ENCODE data around the gene ZCCHC8.
"Not testable (repeated sequence)": the region's sequence is repeated elsewhere in the genome, so short reads cannot be mapped to it uniquely, and the experiment has no call there.

The ZCCHC8 gene

DNA sequence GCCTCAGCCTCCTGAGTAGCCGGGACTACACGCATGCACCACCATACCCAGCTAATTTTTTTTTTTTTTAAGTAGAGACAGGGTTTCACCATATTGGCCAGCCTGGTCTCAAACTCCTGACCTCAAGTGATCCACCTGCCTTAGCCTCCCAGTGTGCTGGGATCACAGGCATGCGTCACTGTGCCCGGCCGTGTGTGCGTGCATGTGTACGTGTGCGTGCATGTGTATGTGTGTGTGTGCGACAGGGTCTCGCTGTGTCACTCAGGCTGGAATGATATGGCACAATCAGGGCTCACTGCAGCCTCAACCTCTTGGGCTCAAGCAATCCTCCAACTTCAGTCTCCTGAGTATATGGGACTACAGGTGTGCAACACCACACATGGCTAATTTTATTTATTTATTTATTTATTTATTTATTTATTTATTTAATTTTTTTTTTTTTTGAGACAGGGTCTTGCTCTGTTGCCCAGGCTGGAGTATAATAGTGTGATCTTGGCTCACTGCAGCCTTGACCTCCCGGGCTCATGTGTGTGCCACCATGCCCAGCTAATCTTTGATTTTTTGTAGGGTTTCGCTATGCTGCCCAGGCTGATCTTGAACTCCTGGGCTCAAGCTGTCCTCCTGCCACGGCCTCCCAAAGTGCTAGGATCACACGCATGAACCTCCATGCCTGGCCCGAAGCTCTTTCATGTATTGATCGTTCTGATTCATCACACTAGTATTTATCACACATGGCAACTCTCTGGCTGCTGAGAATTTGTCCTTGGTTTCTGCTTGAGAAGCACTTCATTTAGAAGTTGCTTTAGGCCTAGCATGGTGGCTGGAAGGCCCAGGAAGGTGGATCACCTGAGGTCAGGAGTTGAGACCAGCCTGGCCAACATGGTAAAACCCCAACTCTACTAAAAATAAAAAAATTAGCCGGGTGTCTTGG is 42.4 kb downstream of the ZCCHC8 start:
- Histone ChIP-seq H3K36me3 (ENCODE audit: insufficient read depth, low read length) (no peaks in the 10 kb centered on the region), H3K4me3 (no peak overlapping the region), H3K9ac (ENCODE audit: insufficient read length) (no peak overlapping the region), H3K27ac (no peak overlapping the region), H3K9me3 (ENCODE audit: low read depth, low read length) (no peaks in the 10 kb centered on the region)
- TF ChIP-seq EZH2 (IDR thresholded peaks at IDR 0.05) (no peak), POLR2AphosphoS5 (IDR thresholded peaks at IDR 0.05; ENCODE audit: borderline replicate concordance, low read depth, low read length) (no peak), FOXP2 (optimal IDR thresholded peaks at IDR 0.05; ENCODE audit: control extremely low read depth, extremely low read length, insufficient read depth) (no peak)
- no peak for DNase-seq (ENCODE audit: low read depth, low spot score)

DNA sequence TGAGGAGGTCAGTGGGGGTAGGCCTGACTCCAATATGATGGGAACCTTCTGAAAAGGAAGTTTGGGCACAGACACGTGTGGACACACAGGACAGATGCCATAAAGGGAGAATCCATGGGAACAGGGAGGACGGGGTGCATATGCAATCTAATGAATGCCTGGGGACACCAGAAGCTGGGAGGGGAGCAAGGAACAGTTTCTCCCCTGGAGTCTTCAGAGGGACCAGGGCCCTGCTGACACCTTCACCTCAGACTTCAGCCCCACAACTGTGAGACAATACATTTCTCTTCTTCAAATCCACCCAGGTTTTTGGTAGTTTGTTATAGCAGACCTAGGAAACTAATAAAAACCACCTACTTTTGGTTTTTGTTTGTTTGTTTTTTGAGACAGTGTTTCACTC is 43.1 kb downstream of the ZCCHC8 start:
- Histone ChIP-seq H3K4me3 (no peak overlapping the region), H3K27ac (no peak overlapping the region), H3K9ac (ENCODE audit: insufficient read length) (no peak overlapping the region), H3K36me3 (ENCODE audit: insufficient read depth, low read length) (no peaks in the 10 kb centered on the region), H3K9me3 (ENCODE audit: low read depth, low read length) (no peaks in the 10 kb centered on the region)
- TF ChIP-seq FOXP2 (optimal IDR thresholded peaks at IDR 0.05; ENCODE audit: control extremely low read depth, extremely low read length, insufficient read depth) (no peak), POLR2AphosphoS5 (IDR thresholded peaks at IDR 0.05; ENCODE audit: borderline replicate concordance, low read depth, low read length) (no peak), EZH2 (IDR thresholded peaks at IDR 0.05) (no peak)
- no peak for DNase-seq (ENCODE audit: low read depth, low spot score)

- no peak for TF ChIP-seq FOXP2 (optimal IDR thresholded peaks at IDR 0.05; ENCODE audit: control extremely low read depth, extremely low read length, insufficient read depth)
- no peak for TF ChIP-seq POLR2AphosphoS5 (IDR thresholded peaks at IDR 0.05; ENCODE audit: borderline replicate concordance, low read depth, low read length)
- no peak for TF ChIP-seq EZH2 (IDR thresholded peaks at IDR 0.05)
- Histone ChIP-seq H3K27ac (no peak overlapping the region), H3K36me3 (ENCODE audit: insufficient read depth, low read length) (no peaks in the 10 kb centered on the region), H3K4me3 (no peak overlapping the region), H3K9me3 (ENCODE audit: low read depth, low read length) (no peaks in the 10 kb centered on the region), H3K9ac (ENCODE audit: insufficient read length) (no peak overlapping the region)
- DNase-seq (ENCODE audit: low read depth, low spot score) = no peak
Measured at GRCh38 chr12:122454739-122455138, 46.0 kb downstream of the ZCCHC8 start.

GRCh38 chr12:122454250-122454721 is 46.4 kb downstream of the ZCCHC8 start:
- Histone ChIP-seq H3K27ac (no peak overlapping the region), H3K9ac (ENCODE audit: insufficient read length) (no peak overlapping the region)

DNA sequence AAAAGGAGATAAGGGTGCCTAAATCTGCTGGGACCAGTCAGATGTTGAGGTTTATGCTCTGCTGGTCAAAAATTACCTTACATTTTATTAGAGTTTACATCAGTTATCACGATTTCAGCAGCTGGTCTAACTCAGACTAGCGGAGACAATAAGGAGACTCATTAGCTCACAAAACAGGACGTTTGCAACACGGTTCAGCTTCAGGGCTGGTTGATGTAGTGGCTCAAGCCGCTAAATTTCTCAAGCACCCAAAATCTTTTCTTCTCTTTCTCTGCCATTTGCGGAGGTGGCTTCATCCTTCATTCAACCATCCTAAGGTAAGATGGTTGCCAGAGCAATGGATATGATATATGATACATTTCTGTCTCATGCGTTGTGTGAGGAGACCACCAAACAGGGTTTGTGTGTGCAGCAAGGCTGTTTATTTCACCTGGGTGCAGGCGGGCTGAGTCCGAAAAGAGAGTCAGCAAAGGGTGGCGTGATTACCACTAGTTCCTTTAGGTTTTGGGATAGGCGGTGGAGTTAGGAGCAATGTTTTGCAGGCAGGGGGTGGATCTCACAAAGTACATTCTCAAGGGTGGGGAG is 47.9 kb downstream of the ZCCHC8 start:
- Histone ChIP-seq H3K27ac (no peak overlapping the region), H3K9ac (ENCODE audit: insufficient read length) (no peak overlapping the region)

More at GRCh38 chr12:122454250-122454721, 46.4 kb downstream of the ZCCHC8 start:
- H3K36me3 ChIP-seq (ENCODE audit: insufficient read depth, low read length) = no peaks in the 10 kb centered on the region
- no peak for TF ChIP-seq EZH2 (IDR thresholded peaks at IDR 0.05)
- no peak for TF ChIP-seq POLR2AphosphoS5 (IDR thresholded peaks at IDR 0.05; ENCODE audit: borderline replicate concordance, low read depth, low read length)
- no peak for TF ChIP-seq FOXP2 (optimal IDR thresholded peaks at IDR 0.05; ENCODE audit: control extremely low read depth, extremely low read length, insufficient read depth)
- no peak overlapping the region for H3K4me3 ChIP-seq
- no peaks in the 10 kb centered on the region for H3K9me3 ChIP-seq (ENCODE audit: low read depth, low read length)
- no peak for DNase-seq (ENCODE audit: low read depth, low spot score)

DNA sequence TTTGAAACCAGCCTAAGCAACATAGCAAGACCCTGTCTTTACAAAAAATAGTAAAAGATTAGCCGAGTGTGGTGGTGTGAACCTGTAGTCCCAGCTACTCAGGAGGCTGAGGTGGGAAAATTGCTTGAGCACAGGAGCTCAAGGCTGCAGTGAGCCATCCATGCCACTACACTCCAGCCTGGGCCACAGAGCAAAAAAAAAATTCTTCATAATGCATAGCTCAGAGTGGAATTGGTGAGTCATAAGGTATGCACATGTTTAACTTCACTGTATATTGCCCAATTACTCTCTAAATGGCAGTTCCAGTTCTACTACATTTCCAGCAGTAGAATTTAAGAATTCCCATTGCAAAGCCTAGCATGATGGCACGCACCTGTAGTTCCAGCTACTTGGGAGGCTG is 51.4 kb downstream of the ZCCHC8 start:
- no peak overlapping the region for H3K27ac ChIP-seq
- H3K4me3 ChIP-seq = no peak overlapping the region
- DNase-seq (ENCODE audit: low read depth, low spot score) = no peak
- H3K36me3 ChIP-seq (ENCODE audit: insufficient read depth, low read length) = no peaks in the 10 kb centered on the region
- no peak overlapping the region for H3K9ac ChIP-seq (ENCODE audit: insufficient read length)
- TF ChIP-seq EZH2 (IDR thresholded peaks at IDR 0.05) (no peak), POLR2AphosphoS5 (IDR thresholded peaks at IDR 0.05; ENCODE audit: borderline replicate concordance, low read depth, low read length) (no peak), FOXP2 (optimal IDR thresholded peaks at IDR 0.05; ENCODE audit: control extremely low read depth, extremely low read length, insufficient read depth) (no peak)
- no peaks in the 10 kb centered on the region for H3K9me3 ChIP-seq (ENCODE audit: low read depth, low read length)

More for the DNA sequence above, 47.9 kb downstream of the ZCCHC8 start:
- H3K9me3 ChIP-seq (ENCODE audit: low read depth, low read length) = no peaks in the 10 kb centered on the region
- TF ChIP-seq POLR2AphosphoS5 (IDR thresholded peaks at IDR 0.05; ENCODE audit: borderline replicate concordance, low read depth, low read length) = no peak
- TF ChIP-seq EZH2 (IDR thresholded peaks at IDR 0.05) = no peak
- no peak for TF ChIP-seq FOXP2 (optimal IDR thresholded peaks at IDR 0.05; ENCODE audit: control extremely low read depth, extremely low read length, insufficient read depth)
- H3K36me3 ChIP-seq (ENCODE audit: insufficient read depth, low read length) = no peaks in the 10 kb centered on the region
- DNase-seq (ENCODE audit: low read depth, low spot score) = no peak
- H3K4me3 ChIP-seq = no peak overlapping the region

DNA sequence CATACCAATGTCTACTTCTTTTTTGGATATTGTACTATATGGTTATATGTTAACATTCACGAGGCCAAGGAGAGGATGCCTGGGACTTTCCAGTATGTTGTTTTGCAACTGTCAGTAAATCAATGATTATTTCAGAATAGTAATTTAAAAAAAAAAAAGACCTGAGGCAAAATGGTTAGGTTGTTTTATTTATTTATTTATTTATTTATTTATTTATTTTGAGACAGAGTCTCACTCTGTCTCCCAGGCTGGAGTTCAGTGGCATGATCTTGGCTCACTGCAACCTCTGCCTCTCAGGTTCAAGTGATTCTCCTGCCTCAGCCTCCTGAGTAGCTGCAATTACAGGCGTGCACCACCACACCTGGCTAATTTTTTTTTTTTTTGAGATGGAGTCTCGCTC is 52.9 kb downstream of the ZCCHC8 start:
- DNase-seq (ENCODE audit: low read depth, low spot score); H3K9me3 ChIP-seq (ENCODE audit: low read depth, low read length); H3K27ac ChIP-seq; H3K36me3 ChIP-seq (ENCODE audit: insufficient read depth, low read length); H3K9ac ChIP-seq (ENCODE audit: insufficient read length); H3K4me3 ChIP-seq: not testable (repeated sequence)

- H3K27ac ChIP-seq; H3K4me3 ChIP-seq; H3K36me3 ChIP-seq (ENCODE audit: insufficient read depth, low read length); DNase-seq (ENCODE audit: low read depth, low spot score); H3K9me3 ChIP-seq (ENCODE audit: low read depth, low read length); H3K9ac ChIP-seq (ENCODE audit: insufficient read length): not testable (repeated sequence)
Measured at GRCh38 chr12:122446390-122446789, 54.3 kb downstream of the ZCCHC8 start.

DNA sequence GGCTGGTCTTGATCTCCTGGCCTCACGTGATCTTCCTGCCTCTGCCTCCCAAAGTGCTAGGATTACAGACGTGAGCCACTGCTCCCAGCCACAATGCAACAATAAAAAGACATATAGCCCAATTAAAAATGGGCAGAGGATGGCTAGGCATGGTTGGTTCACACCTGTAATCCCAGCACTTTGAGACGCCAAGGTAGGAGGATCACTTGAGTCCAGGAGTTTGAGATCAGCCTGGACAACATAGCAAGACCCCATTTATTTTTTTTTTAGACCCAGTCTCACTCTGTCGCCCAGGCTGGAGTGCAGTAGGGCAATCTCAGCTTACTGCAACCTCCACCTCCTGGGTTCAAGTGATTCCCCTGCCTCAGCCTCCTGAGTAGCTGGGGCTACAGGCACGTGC is 56.7 kb downstream of the ZCCHC8 start:
- H3K27ac ChIP-seq; H3K4me3 ChIP-seq; H3K9ac ChIP-seq (ENCODE audit: insufficient read length); H3K9me3 ChIP-seq (ENCODE audit: low read depth, low read length); H3K36me3 ChIP-seq (ENCODE audit: insufficient read depth, low read length); DNase-seq (ENCODE audit: low read depth, low spot score): not testable (repeated sequence)

DNA sequence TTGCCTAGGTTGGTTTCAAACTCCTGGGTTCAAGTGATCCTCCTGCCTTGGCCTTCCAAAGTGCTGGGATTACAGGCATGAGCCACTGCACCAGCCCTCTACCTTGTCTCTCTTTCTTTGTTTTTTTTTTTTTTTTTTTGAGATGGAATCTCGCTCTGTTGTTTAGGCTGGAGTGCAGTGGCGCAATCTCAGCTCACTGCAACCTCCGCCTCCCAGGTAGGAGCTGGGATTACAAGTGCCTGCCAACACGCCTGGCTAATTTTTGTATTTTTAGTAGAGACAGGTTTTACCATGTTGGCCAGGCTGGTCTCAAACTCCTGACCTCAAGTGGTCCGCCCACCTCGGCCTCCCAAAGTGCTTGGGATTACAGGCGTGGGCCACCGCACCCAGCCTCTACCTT is 61.9 kb downstream of the ZCCHC8 start:
- not testable (repeated sequence) for H3K4me3 ChIP-seq; H3K27ac ChIP-seq; H3K9ac ChIP-seq (ENCODE audit: insufficient read length); DNase-seq (ENCODE audit: low read depth, low spot score); H3K9me3 ChIP-seq (ENCODE audit: low read depth, low read length); H3K36me3 ChIP-seq (ENCODE audit: insufficient read depth, low read length)
